Testis (tissue), 2 donors: ENCODE measurements around the gene UCHL1.

Experiments used
- POLR2A ChIP-seq: fragments of 450-650 bp; IDR thresholded peaks from one replicate; pipeline ENCODE4 v1.6.1; 2017; ENCODE audit warnings: antibody characterized with exemption, mild to moderate bottlenecking, moderate library complexity
- TF ChIP-seq, protein P1 (sequence below), 3 experiments: fragments of 450-650 bp in 2 of 3; fragments of 200-600 bp in 1 of 3; sonication (generic) in 1 of 3; IDR thresholded peaks; one replicate each; pipeline ENCODE4 v1.5.1; 2016 to 2019; ENCODE audit warnings: antibody characterized with exemption in 3 of 3, mild to moderate bottlenecking in 2 of 3, moderate library complexity in 1 of 3

DNA sequence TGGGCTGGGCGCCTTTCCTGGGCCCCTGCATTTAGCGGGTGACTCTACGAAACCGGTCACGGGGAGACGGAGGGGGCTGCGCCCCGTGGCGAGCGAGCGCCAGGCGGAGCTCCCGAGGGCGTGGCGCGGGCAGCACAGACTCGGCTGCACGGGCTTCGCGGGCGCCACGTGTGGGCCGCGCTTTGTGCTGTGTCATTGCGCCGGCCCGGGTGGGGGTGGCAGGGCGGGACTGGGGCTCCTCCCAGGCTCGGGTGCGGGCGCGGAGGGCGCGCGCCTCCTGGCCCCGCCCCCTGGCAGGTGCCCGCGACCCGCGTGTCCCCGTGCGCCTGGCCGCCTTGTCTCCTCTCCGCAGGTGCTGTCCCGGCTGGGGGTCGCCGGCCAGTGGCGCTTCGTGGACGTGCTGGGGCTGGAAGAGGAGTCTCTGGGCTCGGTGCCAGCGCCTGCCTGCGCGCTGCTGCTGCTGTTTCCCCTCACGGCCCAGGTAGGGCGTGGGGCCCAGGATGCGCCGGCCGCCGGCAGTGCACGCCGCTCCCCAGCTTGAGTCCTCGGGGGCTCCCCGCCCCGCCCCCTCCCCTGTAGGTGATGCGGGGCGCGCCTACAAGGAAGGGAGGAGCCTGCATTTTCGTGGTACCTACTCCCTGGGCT lies 651 bp downstream of the UCHL1 start:
- TF ChIP-seq, protein P1, sequence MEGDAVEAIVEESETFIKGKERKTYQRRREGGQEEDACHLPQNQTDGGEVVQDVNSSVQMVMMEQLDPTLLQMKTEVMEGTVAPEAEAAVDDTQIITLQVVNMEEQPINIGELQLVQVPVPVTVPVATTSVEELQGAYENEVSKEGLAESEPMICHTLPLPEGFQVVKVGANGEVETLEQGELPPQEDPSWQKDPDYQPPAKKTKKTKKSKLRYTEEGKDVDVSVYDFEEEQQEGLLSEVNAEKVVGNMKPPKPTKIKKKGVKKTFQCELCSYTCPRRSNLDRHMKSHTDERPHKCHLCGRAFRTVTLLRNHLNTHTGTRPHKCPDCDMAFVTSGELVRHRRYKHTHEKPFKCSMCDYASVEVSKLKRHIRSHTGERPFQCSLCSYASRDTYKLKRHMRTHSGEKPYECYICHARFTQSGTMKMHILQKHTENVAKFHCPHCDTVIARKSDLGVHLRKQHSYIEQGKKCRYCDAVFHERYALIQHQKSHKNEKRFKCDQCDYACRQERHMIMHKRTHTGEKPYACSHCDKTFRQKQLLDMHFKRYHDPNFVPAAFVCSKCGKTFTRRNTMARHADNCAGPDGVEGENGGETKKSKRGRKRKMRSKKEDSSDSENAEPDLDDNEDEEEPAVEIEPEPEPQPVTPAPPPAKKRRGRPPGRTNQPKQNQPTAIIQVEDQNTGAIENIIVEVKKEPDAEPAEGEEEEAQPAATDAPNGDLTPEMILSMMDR (IDR thresholded peaks at IDR 0.05), result no peak
- no peak for TF ChIP-seq POLR2A
